Umbilical cord (tissue), 2 donors: ENCODE results near the gene ADA. TPM values are rescaled to one million over a fixed set of nuclear protein-coding genes. Genes with fewer than 3 reads are reported as not detected.
"Not testable (repeated sequence)": the region's sequence is repeated elsewhere in the genome, so short reads cannot be mapped to it uniquely, and the experiment has no call there.

ENCODE experiments used
- DNase-seq: peaks from one replicate; pipeline ENCODE4 v3.0.0-alpha.2; 2015; ENCODE audit warnings: low spot score
- total RNA-seq: library from RNA; depleted of rRNA; stranded (reverse); fragments of >200 nt; gene quantifications from one replicate; pipeline ENCODE4 v1.2.3, GENCODE V29; 2014; ENCODE audit warnings: low replicate concordance; ENCODE audit not compliant: insufficient read depth

ADA gene
- total RNA-seq, 1 donor from 2014 or later = 14.0 TPM

GRCh38 chr20:44600301-44600700 is 51.2 kb downstream of the ADA start:
- DNase-seq = no peak

- no peak for DNase-seq
Measured at GRCh38 chr20:44599715-44600114, 51.8 kb downstream of the ADA start.

DNA sequence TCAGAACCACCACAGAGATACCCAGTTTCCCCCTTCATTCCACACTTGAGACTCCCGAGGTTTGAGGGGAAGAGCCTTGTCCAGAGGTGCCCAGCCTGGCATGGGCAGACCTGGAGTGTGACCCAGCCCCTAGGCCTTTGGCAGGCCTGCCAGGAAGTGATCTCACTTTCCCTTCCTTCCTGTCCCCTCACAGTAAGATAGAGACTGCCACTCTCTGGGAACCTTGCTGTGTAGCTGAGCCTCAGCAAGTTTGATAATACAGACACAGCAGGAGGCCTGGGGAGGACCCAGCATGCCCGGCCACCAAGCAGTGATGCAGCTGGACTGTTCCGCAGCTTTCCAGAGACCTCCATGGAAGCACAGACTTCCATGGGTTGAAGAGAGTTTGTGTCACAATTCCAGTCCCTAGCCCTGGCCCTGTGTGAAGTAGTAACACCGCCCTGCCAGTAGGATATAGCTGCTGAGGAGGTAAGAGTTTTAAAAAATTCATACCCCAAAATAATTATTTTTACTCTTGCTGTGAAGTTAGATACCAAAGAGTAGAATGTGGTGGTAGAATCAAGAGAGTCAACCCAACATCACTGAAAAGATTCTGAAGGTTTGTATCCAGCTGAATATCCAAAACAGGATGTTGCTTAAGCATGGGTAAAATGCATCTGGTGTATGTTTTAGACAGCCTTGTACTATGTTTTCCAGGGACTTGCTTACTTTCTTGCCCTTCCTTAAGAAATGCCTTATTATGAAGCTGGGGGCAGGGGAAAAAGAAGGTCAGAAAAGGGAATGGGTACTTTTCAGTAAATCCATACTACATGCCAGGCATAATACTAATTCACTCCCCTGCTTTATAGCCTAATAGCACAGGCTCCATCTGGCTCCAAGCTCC is 52.8 kb downstream of the ADA start:
- DNase-seq = peak; percentile 77

- no peak for DNase-seq
Measured at GRCh38 chr20:44597930-44598329, 53.6 kb downstream of the ADA start.

- no peak for DNase-seq
Measured at GRCh38 chr20:44597516-44597915, 54.0 kb downstream of the ADA start.

DNA sequence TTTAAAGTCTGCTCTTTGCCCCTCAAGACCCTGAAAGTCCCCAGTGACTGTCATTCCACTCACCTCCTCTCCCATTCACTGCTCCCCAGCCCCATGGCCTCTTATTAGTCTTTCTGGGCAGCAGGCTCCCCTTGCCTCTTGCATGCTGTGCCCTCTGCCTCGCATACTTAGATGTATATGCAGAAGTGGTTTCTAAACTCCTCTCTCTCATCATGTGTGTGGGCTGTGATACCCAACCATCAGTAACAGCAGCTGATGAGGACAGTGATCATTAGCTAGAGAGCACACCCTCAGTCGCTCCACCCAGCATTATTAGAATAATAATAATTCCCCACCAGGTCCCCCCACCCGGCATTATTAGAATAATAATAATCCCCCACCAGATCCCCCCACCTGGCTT is 54.6 kb downstream of the ADA start:
- DNase-seq = no peak

DNA sequence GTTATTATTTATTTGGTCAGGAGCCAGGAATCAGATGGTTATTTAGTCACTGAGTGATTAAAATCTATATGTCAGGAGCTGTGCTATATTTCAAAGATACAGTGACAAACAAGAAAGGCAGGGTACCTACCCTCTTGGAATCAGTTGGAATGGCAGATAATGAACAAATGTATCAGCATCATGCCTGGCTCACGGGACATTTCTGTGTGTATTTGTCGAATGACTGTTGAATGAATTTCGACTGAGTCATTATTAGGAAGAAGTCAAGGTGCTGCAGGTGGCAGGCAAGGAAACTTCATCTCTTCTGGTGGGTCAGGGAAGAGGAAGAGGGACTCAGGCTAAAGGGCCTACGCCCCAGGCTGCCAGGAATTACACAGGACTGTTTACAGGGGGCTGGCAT is 55.5 kb downstream of the ADA start:
- no peak for DNase-seq

DNA sequence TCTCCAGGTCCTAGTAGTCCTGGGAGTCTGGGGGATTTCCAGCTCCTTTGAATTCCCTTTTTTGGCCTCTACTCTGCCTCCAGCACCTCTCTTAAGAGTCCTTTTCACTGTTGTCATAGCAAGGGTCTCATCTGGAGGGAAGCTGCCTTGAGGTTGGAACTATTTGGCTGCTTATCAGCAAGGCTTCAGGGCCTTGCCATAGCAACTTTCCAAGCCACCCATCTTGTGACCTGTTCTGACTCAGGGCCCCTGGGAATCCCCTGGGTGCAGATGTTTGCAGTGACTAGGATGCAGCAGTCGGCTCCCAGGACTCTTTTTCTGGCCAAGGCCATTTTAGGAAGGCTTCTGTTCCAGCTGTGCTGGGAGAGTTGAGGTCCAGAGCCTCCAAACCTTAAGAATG is 56.8 kb downstream of the ADA start:
- no peak for DNase-seq

- DNase-seq = no peak
Measured at GRCh38 chr20:44593751-44594150, 57.7 kb downstream of the ADA start.

DNA sequence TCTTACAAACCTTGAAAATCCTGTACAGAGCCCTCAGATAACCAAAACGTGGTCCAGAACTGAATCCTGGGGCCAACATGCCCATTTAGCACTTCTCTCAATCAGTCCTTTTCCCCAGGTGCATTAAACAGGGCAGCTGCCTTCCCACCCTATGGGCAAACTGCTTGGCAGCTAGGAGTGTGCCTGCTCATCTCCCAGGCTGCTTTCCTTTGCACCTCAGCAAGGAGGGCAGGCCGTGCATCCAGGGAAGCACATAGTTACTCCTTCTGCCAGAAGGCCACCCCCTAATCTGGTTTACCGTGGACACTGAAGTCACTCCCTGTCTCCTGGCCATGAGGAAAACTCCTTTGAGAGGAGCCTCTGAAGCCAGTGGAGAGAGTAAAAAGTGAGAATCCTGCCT is 59.1 kb downstream of the ADA start:
- DNase-seq = no peak

DNA sequence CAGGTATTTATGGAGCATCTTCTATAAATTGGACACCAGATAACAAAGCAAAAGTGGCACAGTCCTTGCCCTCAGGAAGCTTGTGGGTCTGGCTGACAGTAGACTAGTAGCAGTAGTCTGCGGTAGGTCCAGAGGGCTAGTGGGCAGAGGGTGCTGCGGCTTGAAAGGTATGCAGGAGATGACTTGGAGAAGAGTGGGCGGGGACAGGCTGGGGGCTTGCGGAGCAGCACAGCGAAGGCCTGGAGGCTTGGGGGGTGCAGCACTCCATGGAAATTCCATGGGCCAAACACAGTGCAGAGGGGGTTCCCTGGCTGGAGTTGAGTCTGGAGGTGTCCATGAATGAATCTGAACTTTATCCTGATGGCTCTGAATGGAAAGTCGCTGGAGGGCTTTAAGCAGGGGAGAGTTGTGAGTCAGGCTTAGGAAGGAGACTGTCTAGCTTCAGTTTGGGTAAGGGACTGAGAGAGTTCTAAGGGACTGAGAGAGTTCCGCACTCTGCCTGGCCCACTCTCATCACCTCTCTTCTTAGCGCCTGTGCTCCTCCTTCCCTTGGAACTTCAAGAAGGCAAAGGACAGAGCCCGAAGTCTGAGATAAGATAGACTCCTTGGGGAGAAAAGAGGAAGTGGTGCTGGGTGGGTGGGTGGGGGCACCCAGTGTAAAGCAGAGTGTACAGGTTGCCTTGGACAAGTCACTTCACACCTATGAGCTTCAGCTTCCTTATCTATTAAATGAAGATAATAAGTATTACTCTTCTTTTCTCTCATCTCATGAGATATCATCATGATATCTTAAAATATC is 60.3 kb downstream of the ADA start:
- DNase-seq = no peak

DNA sequence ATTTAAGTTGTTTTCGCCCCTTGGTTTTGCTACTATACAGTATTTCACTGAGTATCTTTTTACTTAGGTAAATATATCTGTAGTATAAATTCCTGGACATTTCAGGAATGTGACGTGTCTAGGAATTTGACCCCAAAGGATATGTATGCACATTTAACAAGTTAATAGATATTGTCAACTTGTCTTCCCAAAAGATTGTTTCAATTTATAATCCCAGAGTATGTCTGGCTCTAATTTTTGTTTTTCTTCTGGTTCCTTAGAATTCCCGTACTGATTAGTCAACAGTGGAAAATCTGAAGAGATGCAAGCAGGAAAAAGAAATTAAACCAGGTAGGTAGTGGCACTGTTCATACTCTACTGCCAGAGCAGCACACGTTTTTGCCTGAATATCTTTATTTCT is 62.0 kb downstream of the ADA start:
- DNase-seq = no peak

DNA sequence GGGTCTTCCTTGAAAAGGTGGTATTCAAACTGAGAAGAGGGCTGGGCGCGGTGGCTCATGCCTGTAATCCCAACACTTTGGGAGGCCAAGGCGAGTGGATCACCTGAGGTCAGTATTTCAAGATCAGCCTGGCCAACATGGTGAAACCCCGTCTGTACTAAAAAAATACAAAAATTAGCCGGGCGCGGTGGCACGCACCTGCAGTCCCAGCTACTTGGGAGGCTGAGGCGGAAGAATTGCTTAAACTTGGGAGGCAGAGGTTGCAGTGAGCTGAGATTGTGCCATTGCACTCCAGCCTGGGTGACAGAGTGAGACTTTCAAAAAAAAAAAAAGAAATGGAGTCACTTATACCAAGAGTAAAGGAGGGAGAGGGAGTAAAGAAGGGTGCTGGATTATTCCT is 63.2 kb downstream of the ADA start:
- not testable (repeated sequence) for DNase-seq

DNA sequence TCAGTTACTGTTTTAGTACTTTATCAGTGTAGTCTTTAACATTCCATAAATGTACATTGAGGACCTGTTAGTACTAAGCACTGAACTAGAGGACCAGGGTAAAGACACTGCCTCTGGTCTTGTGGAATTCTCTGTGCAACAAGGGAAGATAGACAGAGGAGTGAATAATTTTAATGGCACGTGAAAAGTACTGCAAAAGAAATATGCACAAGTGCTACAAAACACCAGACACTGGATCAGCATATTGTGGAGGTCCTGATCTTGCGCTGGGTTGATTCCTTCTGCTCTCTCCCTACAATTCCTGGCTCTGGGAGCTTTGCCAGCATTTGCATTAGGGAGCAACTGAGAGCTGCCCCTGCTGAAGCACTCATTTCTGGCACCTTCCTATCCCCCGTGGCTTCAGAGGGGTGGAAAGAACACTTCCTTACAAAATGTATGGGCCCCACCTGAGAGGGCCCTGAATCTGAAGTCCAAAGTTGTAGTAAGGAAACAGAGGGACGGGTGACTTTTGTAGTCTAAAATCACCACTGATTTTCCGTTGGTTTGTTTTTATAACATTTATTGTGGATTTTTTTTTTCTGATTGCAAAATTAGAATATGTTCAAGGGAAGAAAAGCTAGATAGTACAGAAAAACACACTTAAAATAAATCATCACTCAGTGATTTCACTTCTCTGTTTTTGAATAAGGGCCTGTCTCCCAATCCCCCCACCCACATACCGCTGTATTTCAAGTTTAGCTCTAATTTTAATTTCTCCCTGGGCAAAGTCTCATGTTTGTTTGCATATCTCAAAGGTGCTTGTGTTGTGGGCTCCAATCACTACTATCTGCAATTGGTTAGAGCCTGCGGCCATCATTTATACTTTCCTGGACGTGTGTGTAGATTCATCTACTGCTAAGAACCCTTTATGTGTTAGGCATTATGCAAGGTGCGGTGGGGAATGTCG is 64.2 kb downstream of the ADA start:
- peak; percentile 61 for DNase-seq

DNA sequence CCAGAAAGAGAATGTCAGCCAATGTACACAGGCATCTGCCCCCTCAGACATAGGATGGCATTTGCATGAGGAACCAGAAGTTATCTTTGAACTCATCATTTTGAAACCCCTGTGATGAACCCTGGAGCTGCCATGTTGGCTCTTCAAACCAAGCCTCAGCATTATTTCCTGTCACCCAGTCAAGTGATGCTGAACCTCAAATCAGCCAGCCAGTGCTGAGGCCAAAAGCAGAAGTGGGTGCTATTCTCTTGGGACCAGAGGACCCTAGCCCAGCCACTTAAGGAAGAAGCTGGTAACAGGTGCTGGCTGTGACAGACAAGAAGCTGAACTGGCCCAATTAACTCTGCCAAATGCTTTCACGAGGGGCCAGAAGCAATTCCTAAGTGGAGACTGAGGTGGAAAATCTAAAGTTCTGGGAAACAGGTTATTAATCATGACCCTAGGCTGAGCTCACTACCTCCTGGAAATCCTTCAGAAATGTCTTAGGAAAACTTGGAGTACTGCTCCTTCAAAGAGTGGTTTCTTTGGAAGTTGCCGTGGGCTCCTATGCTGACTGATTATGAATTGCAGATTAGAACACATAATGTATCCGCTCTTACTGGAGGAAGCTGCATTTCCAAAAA is 65.1 kb downstream of the ADA start:
- no peak for DNase-seq

DNA sequence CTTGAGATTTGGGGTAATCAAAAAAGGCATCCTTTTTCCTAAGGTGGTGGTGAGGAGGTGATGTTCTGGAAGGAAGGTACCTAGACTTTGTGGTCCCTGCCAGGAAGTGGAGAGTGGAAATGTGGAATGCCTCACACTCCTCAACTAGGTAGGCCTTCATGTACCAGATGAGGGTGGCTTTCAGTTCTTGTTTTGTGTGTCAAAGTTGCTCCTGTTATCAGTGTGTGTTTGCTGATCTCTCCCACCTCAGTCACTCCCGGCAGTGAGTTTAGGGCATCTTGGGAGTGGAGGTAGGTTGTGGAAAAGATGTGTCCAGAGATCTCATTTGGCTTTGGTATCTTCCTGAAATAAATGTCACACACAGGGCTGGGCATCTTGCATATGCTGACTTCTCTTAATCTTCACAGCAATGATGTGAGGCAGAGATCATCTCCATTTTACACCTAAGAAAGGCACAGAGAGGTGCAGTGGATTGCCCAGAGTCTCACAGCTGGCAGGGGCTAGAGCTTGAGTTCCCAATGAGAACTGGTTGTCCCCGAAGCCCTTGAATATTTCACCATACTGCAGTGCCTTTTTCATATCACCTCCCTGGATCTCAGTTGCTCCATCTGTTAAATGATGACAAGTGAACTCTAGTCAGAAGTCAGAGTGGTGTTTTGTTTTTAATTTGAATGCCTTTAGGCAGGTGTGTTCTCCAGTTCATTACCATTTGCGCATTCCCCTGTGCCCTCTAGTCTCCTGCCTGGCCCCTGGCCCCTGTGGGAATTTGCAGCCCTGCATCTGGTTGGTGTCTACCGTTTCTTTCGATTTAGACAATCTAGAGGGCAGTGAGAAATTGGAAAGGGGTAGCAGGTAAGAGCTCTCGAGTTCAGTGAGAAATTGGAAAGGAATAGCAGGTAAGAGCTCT is 66.2 kb downstream of the ADA start:
- no peak for DNase-seq

GRCh38 chr20:44584162-44584561 is 67.3 kb downstream of the ADA start:
- DNase-seq = no peak

- DNase-seq = peak; percentile 51
Measured at GRCh38 chr20:44583157-44583556, 68.3 kb downstream of the ADA start.

DNA sequence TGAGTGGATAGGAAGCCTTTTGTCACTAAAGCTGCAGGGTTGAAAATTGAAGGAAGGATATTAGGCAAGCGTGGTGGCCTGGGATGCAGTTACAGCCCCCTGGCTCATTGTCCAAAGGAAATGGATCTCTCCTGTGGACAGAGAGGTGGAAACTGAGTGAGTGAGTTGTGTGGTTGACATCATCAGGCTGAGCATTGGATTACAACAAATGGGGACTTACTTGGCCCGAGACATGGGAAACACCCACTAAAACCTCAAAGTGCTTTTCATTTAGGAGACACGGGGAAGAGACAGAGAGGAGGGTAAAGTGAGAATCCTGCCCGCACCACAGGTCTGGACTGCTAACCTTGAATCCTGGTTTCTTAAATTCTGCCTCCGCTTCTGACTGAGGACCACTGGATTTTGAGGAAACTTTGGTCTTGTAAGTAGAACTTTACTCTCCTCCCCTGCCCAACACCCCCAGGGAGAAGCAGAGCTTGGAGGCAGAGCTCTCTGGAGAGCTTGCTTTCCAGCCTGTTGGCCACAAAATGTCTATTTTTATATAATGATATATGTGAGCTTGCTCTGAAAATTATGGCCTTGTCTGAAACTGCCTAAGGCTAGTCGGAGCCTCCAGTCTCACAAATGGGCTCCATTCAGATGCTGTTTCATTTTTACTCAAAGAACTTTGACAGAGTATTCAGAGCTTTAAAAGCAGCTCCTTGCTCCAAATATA is 69.0 kb downstream of the ADA start, which contains the start of gene PKIG:
TSS of gene PKIG (plus strand) at position 269 of the 715 bp plus-strand sequence. CDS start 31,978 bp downstream, outside the sequence.
- peak; percentile 87 for DNase-seq
